ENCODE measurements around the gene TMEM132D.

Gene TMEM132D

GRCh38 chr12:129651951-129652350, 251.9 kb downstream of the TMEM132D start:
- no peak for DNase-seq

- no peak for DNase-seq
Measured at GRCh38 chr12:129641926-129642325, 261.9 kb downstream of the TMEM132D start.

GRCh38 chr12:129635021-129635685, 268.7 kb downstream of the TMEM132D start:
- no peak for DNase-seq

DNA sequence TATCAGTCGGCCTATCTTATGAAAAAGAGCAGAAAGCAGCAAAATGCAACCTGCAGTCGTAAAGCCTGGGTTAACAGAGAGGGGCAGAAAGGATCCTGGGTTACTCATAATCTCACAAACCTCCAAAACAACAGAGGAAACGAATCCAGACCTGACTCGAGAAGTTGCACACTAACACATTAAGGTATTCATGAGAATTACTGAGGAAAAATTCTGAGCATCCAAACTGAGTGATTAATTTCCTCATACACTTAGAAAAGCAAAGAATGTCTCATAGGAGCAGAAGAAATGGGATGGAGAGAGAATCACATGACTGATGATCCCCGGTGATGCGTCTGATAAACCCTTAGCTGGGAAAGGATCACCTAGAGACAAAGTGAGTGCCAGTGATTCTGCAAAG, 272.5 kb downstream of the TMEM132D start:
- DNase-seq = no peak

- DNase-seq = no peak
Measured at GRCh38 chr12:129629901-129630300, 273.9 kb downstream of the TMEM132D start.

GRCh38 chr12:129622566-129622965, 281.3 kb downstream of the TMEM132D start:
- no peak for DNase-seq

DNA sequence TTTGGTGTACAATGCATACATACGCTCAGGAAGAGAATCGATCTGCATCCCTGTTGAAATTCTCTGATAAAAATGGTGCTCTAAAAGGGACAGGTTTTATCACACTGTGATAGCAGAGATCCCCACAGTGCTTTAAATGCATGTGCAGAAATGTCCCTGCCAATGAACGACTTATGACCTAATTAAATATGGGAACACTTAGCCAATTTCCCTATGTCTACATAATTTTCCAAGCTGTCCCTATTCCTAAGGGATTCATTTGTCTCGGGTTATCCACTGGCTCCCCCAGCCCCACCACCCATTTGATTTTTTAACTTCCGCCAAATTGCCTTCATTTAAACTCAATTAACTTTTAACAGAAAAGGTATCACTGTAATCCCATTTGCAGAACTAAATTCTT, 284.6 kb downstream of the TMEM132D start:
- no peak for DNase-seq

GRCh38 chr12:129617849-129618248, 286.0 kb downstream of the TMEM132D start:
- DNase-seq = no peak

- DNase-seq = no peak
Measured at GRCh38 chr12:129615001-129615400, 288.8 kb downstream of the TMEM132D start.

GRCh38 chr12:129614221-129614885, 289.5 kb downstream of the TMEM132D start:
- DNase-seq = no peak

- no peak for DNase-seq
Measured at GRCh38 chr12:129613314-129613713, 290.5 kb downstream of the TMEM132D start.

GRCh38 chr12:129610601-129611120, 293.2 kb downstream of the TMEM132D start:
- DNase-seq = no peak

- no peak for DNase-seq
Measured at GRCh38 chr12:129607756-129608155, 296.1 kb downstream of the TMEM132D start.

GRCh38 chr12:129607301-129607700, 296.5 kb downstream of the TMEM132D start:
- DNase-seq = no peak

DNA sequence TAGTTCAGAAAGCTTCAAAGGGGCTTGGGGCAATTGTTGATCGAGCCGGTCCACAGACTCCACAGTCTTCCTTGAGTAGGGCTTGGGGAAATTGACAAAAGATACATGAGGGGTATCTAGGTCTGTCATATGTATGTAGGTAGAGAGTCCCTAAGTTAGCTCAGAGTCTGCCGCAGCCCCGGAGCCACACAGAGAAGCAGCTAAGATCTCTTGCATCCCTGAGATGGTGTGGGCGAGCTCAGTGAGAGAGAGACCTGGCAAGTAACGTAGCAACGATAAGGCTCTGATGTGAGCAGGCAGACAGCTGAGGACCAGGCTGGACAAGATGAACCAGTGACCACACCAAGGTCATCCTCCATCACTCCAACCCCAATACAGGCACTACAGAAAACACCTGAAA, 297.6 kb downstream of the TMEM132D start:
- no peak for DNase-seq

DNA sequence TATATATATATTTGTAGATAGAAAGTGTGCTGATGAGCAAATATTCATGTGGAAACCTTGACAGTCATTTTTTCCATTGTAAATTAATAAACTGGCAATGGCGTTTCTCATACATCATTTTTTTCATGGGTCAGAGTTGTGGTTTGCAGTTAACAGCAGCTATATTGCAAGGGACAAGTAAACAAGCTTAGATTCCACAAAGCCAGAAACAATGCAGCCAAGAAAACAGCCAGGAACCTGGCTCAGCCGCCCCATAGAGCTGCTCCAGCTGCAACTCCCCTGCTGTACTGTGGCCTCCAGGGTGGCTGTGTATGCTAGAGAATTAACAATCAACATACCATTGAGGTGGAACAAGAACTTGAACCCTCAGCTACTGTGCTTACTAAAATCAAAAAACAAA, 298.2 kb downstream of the TMEM132D start:
- DNase-seq = no peak

- DNase-seq = no peak
Measured at GRCh38 chr12:129604506-129604905, 299.3 kb downstream of the TMEM132D start.

DNA sequence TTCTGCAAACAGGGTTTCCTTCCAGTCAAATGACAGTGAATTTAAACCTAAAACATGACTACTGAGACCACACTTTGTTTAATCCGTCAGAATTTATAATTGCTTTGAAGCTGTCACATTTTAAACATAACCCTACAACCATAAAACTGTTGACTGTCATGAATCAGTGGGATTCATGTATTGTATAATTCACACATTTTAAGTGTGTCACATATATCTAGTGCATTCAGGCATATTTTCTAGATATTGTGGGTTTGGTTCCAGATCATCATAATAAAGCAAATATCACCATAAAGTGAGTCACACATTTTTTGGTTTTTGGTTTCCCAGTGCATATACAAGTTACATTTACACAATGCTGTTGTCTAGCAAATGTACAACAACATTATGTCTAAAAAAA, 304.4 kb downstream of the TMEM132D start:
- DNase-seq = no peak

DNA sequence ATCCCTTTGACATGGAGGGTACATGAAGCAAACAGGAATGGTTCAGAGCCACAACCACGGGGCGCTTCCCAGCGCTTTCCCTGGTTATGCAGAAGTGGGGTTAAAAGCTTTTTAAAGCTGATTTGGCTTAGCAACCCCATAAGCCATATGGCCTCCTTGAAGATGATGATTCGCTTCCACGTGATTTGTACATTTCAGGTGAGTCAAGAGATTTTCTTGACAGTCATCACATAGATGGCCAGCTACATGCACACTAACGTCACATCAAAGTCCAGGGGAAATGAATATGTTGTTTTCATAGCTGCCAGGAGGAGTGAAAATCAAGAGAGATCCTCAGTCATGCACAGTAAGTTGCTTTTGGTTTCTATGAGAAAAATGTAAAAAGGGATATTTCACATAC, 309.7 kb downstream of the TMEM132D start:
- no peak for DNase-seq

- DNase-seq = no peak
Measured at GRCh38 chr12:129592449-129592848, 311.4 kb downstream of the TMEM132D start.

DNA sequence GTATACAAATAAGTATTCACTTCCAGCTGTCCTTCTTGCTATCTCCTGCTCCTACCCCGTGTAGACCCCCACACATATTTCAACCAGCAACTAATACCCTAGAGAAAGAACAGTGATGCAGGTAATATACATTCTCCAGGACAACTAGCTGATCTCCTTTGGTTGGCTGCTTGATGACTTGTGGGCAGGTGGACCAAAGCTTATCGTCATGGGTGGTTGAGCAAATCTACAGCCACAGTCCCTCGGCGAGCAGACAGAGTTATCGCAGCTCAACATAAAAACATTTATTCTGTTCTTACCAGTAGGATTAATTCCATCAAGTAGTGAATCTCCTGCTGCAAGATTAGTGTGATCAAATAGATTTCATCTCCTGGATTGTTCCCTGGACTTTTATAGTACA, 314.3 kb downstream of the TMEM132D start:
- DNase-seq = no peak

GRCh38 chr12:129588142-129588541, 315.7 kb downstream of the TMEM132D start:
- no peak for DNase-seq

DNA sequence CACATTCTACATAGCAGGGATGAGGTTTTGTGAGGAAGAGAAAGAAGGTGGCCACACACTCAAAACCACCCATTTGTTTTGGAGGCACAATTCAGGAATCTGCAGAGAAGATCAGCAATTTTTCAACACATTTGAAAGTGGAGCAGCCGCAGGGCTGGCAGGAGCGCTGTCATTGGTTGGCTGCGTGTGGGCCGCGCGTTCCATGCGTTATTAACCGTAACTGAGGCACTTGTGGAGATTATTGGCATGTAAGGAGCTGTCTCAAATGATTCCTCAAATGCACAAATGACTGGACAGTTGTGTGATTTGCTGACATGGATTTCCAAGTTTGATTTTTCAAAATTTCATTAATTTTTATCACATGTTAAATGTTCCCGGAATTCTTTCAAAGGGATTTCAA, 318.5 kb downstream of the TMEM132D start:
- DNase-seq = no peak

DNA sequence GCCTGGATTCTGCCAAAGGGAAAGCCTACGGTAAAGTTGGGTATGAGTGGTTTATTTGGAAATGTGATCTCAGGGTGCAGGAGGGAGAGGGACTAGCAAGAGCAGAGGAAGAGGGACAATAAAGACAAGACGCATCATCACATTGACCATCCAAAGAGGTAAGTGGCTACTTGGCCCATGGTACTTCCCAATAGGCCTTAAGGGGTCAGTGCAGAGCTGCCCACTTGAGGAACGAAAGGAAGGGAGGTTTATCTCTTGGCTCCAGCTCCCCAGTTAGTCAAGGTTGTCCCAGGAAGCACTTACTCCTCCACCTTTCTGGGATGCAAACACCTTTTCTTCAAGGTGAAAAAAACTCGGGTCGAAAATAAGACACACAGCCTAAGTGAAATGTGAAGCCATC, 323.9 kb downstream of the TMEM132D start:
- no peak for DNase-seq
